HG03521 (cell line): Measurements from ENCODE around the gene IBA57.
"Not testable (repeated sequence)": the region's sequence is repeated elsewhere in the genome, so short reads cannot be mapped to it uniquely, and the experiment has no call there.

ENCODE experiments used
- ATAC-seq: cut with Tn5 transposase; IDR thresholded peaks from one replicate; pipeline ENCODE4 v1.9.1; 2021; ENCODE audit warnings: mild to moderate bottlenecking, moderate library complexity; ENCODE audit not compliant: unreplicated experiment

Gene IBA57

GRCh38 chr1:228170666-228171065, 5.1 kb downstream of the IBA57 start:
- ATAC-seq, result no peak

GRCh38 chr1:228171221-228171891, 5.8 kb downstream of the IBA57 start:
- no peak for ATAC-seq

- ATAC-seq, result no peak
Measured at GRCh38 chr1:228172591-228173527, 7.3 kb downstream of the IBA57 start.

- not testable (repeated sequence) for ATAC-seq
Measured at GRCh38 chr1:228173528-228174481, 8.2 kb downstream of the IBA57 start.

DNA sequence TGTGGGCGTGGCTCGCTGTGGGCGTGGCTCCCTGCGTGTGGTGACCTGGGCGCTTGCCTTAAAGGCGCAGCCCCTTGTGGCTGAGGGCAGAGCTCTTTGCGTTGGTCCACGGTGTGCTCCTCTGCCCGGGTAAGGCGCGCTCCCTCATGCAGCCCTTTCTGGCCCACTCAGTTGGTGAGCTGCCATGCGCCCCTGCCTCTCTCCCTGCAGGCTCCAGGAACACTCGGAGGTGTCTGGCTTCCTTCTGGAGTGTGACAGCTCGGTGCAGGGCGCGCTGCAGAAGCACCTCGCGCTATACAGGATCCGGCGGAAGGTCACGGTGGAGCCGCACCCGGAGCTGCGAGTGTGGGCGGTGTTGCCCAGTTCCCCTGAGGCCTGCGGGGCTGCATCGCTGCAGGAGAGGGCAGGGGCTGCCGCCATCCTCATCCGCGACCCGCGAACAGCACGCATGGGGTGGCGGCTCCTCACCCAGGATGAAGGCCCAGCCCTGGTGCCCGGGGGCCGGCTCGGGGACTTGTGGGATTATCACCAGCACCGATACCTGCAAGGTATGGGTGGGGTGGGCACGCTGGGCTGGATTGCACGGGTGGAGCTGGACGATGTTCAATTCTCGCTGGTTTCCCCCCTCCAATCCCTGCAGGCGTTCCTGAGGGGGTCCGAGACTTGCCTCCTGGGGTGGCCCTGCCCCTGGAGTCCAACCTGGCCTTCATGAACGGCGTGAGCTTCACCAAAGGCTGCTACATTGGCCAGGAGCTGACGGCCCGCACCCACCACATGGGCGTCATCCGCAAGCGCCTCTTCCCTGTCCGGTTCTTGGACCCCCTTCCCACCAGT, 9.1 kb downstream of the IBA57 start:
- ATAC-seq, result no peak

GRCh38 chr1:228175316-228176023, 9.9 kb downstream of the IBA57 start:
- no peak for ATAC-seq

- ATAC-seq, result no peak
Measured at GRCh38 chr1:228176024-228176395, 10.4 kb downstream of the IBA57 start.

- ATAC-seq, result no peak
Measured at GRCh38 chr1:228176461-228177182, 11.0 kb downstream of the IBA57 start.

DNA sequence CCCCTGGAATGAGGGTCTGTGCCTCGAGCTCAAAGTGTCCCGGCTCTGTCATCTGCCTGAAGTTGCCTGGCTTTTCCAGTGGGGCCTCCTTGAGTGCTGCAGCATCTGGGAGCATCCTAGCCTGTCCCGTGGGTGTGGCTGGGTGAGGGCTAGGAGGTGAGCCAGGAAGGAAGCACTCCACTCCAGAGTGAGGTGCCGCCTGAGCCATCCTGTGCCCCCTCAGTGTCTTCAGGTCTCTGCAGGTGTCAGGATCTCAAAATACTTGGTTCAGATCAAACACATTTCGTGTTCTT, 11.5 kb downstream of the IBA57 start:
- no peak for ATAC-seq

- ATAC-seq, result no peak
Measured at GRCh38 chr1:228177721-228178710, 12.4 kb downstream of the IBA57 start.

- ATAC-seq, result no peak
Measured at GRCh38 chr1:228178737-228179684, 13.4 kb downstream of the IBA57 start.

GRCh38 chr1:228180271-228180958, 14.8 kb downstream of the IBA57 start:
- ATAC-seq, result no peak

GRCh38 chr1:228180959-228181644, 15.5 kb downstream of the IBA57 start:
- ATAC-seq, result no peak

- no peak for ATAC-seq
Measured at GRCh38 chr1:228181645-228182034, 16.0 kb downstream of the IBA57 start.

DNA sequence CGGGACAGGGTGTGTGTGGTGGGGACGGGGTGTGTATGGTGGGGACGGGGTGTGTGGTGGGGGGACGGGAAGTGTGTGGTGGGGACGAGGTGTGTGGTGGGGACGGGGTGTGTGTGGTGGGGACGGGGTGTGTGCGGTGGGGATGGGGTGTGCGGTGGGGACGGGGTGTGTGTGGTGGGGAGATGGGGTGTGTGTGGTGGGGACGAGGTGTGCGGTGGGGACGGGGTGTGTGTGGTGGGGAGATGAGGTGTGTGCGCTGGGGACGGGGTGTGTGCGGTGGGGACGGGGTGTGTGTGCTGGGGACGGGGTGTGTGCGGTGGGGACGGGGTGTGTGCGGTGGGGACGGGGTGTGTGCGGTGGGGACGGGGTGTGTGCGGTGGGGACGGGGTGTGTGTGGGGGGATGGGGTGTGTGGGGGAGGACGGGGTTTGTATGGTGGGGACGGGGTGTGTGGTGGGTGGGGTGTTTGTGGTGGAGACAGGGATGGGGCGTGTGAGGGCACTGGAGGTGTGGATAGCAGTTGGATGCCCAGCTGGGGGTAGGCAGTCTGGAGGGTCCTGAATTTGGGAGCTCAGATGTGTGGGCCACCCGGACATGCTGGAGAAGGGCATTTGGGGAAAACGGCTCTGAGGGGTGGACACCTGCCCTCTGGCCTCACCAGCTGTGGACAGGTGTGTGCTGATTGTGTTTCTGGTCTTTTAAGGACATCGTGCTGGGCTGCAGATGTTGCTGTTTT, 16.9 kb downstream of the IBA57 start:
- ATAC-seq, result no peak
